Left ventricle myocardium inferior (tissue), 1 donor: Measurements from ENCODE around the gene SSH2. TPM values are rescaled to one million over a fixed set of nuclear protein-coding genes. Genes with fewer than 3 reads are reported as not detected.

Experiments used
- DNase-seq: peaks from one replicate; pipeline ENCODE4 v3.0.0-alpha.2; 2020
- H3K27ac ChIP-seq: fragments of 200-600 bp; replicated peaks from 2 replicates; pipeline ENCODE4 v1.8.0; 2021
- H3K27me3 ChIP-seq: fragments of 200-600 bp; 2 replicates; pipeline ENCODE4 v1.8.0; 2021; ENCODE audit warnings: low read depth
- H3K36me3 ChIP-seq: fragments of 200-600 bp; 2 replicates; pipeline ENCODE4 v1.8.0; 2021
- H3K4me1 ChIP-seq: fragments of 200-600 bp; 2 replicates; pipeline ENCODE4 v1.8.0; 2021
- H3K4me3 ChIP-seq: fragments of 200-600 bp; 2 replicates; pipeline ENCODE4 v1.8.0; 2021; ENCODE audit warnings: mild to moderate bottlenecking, moderate library complexity
- H3K9me3 ChIP-seq: fragments of 200-600 bp; replicated peaks from 2 replicates; pipeline ENCODE4 v1.8.0; 2021
- intact Hi-C: fragments of 100-400 bp; cut with micrococcal nuclease; formaldehyde crosslinking; loops from one replicate; pipeline ENCODE4 v1.11.0; 2022
- total RNA-seq: library from RNA; stranded (reverse); fragmentation: NEBNext Ultra II Directional; extraction: Animal tissue kit (Norgen Biotek cat#: 25700); gene quantifications from one replicate; pipeline ENCODE4 v1.2.1, GENCODE V29; 2021
- TF ChIP-seq, protein P1 (sequence below): fragments of 200-600 bp; IDR thresholded peaks from 2 replicates; pipeline ENCODE4 v1.8.0; 2021; ENCODE audit warnings: antibody characterized with exemption, mild to moderate bottlenecking, borderline replicate concordance
- donor health status: DM: no; HTN: yes; CAD: no; lungs with severe emphysema.

SSH2 gene
- total RNA-seq, 1 donor from 2014 or later = 28.6 TPM

GRCh38 chr17:29595943-29596774 lies 333.9 kb downstream of the SSH2 start:
- intact Hi-C loops = no loop called here
- no peaks in the 10 kb centered on the region for H3K27me3 ChIP-seq
- peak overlapping the region; percentile 25 for H3K27ac ChIP-seq
- peaks cover 56% of the 10 kb centered on the region for H3K4me1 ChIP-seq
- TF ChIP-seq, protein P1, sequence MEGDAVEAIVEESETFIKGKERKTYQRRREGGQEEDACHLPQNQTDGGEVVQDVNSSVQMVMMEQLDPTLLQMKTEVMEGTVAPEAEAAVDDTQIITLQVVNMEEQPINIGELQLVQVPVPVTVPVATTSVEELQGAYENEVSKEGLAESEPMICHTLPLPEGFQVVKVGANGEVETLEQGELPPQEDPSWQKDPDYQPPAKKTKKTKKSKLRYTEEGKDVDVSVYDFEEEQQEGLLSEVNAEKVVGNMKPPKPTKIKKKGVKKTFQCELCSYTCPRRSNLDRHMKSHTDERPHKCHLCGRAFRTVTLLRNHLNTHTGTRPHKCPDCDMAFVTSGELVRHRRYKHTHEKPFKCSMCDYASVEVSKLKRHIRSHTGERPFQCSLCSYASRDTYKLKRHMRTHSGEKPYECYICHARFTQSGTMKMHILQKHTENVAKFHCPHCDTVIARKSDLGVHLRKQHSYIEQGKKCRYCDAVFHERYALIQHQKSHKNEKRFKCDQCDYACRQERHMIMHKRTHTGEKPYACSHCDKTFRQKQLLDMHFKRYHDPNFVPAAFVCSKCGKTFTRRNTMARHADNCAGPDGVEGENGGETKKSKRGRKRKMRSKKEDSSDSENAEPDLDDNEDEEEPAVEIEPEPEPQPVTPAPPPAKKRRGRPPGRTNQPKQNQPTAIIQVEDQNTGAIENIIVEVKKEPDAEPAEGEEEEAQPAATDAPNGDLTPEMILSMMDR = no peak
- DNase-seq = no peak
- H3K36me3 ChIP-seq = no peaks in the 10 kb centered on the region
- no peak overlapping the region for H3K4me3 ChIP-seq
- no peaks in the 10 kb centered on the region for H3K9me3 ChIP-seq

GRCh38 chr17:29595107-29595942 lies 334.7 kb downstream of the SSH2 start:
- TF ChIP-seq, protein P1 = no peak
- Histone ChIP-seq H3K27ac (no peak overlapping the region), H3K36me3 (no peaks in the 10 kb centered on the region), H3K4me3 (no peak overlapping the region), H3K9me3 (no peaks in the 10 kb centered on the region), H3K4me1 (peaks cover 64% of the 10 kb centered on the region), H3K27me3 (no peaks in the 10 kb centered on the region)
- intact Hi-C loops = no loop called here
- no peak for DNase-seq

DNA sequence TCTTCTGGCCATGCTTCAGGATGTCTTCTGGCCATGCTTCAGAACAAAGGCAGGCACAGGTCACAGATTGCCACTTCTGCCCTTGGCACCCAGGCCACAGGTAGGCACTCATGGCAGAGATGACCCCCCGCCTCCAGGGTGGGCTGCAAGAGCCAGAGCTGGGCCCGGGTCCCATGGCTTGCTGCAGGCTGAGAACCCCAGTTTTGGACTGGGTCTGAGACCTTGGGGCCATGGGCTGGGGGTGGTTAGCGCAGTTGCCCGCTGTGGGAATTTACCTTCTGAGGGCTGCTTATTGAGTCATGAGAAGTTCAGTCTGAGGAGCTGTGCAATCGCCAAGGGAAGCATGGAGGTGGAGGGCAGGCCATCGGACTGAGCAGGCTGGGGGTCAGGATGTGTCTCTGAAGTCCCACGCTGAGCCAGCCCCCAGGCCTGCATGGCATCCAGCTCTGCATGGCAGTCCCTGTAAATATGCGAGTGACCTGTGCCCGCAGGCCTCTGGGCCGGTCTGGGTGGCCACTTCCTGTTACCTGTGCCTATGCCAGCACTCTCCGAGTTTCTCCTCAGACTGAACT lies 335.4 kb downstream of the SSH2 start:
- peaks cover 71% of the 10 kb centered on the region for H3K4me1 ChIP-seq

DNA sequence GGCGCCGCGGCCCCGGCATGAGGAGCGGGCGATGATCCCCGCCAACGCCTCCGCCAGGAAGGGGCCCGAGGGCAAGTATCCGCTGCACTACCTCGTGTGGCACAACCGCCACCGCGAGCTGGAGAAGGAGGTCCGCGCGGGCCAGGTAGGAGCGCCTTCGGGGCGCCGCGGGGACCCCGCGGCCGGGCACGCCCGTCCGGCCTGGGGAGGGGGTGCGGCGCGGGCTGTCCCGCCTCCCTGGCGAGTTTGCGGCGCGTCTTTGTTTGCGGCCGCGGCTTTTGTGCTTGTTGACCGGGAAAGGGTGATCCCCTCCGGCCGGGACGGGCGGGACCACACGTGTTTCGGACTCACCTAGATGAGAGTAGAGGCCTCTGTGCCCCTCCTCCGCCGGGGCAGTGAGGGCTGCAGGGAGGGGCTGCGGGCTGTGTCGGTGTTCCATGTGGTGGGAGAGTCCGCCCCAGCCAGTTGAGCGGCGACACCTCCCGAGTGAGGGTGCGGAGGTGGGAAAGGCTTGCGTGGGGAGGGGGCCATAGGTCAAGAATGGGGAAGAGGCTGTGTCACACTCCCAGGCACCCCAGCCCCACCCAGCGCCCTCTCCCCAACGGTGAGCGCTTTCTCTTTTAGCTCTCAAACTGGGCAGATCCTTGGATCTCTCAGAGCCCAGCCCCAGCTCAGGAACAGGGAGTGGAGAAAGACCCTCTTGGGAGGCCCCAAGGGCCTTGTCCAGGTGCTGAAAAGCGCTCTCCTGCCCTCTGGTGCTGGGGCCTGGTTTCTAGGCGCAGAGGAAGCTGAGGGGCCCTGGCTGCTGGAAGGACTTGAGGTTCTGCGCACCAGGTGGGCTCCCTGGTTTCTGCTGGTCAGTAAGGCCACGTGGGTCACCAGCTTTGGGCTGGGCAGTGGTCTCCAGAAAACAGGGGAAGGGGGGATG lies 336.2 kb downstream of the SSH2 start:
- no peaks in the 10 kb centered on the region for H3K9me3 ChIP-seq
- H3K27ac ChIP-seq = peak overlapping the region; percentile 59
- H3K36me3 ChIP-seq = no peaks in the 10 kb centered on the region
- TF ChIP-seq, protein P1 = peak; percentile 26
- DNase-seq = no peak
- intact Hi-C loops = no loop called here
- peaks cover 73% of the 10 kb centered on the region for H3K4me1 ChIP-seq
- peak overlapping the region; percentile 95 for H3K4me3 ChIP-seq
- H3K27me3 ChIP-seq = no peaks in the 10 kb centered on the region

More for the DNA sequence above, 335.4 kb downstream of the SSH2 start:
- Histone ChIP-seq H3K36me3 (no peaks in the 10 kb centered on the region), H3K9me3 (no peaks in the 10 kb centered on the region), H3K27ac (no peak overlapping the region), H3K4me3 (peak overlapping the region; percentile 95), H3K27me3 (no peaks in the 10 kb centered on the region)
- intact Hi-C loops = no loop called here
- TF ChIP-seq, protein P1 = no peak
- no peak for DNase-seq
